ENCODE results near the gene PJA2. TPM values are rescaled to one million over a fixed set of nuclear protein-coding genes. Genes with fewer than 3 reads are reported as not detected.

PJA2 gene
- total and polyA plus RNA-seq, 2 of the 8 experiments (the other 6 are each of a cell fraction or from before 2014, with no cell fraction given), result 15.3 to 47.7 TPM

GRCh38 chr5:109406719-109407118, 3.1 kb downstream of the PJA2 start:
- ChIA-PET CTCF (ENCODE audit: partially characterized antibody) (no interaction called here), POLR2A (ENCODE audit: partially characterized antibody) (interaction anchor here (1.0 kb wide), 1 partner anchor 679 kb away, joined by 3 read pairs; no protein-coding TSS in a partner anchor)
- Histone ChIP-seq H3K79me2 (ENCODE audit: control insufficient read depth in 1 of 2, insufficient read depth in 2 of 2, low read length in 2 of 2) (peaks cover 0 to 73% of the 10 kb centered on the region in 2 experiments; a peak in 3 of 4 replicates), H3K4ac (replicated peaks; ENCODE audit: insufficient read length, low read depth, low read length) (no peak overlapping the region), H2BK5ac (ENCODE audit: low read depth, low read length) (no peak overlapping the region), H2BK15ac (ENCODE audit: low read length) (no peak overlapping the region), H3K4me2 (ENCODE audit: insufficient read depth in 1 of 2, low read depth in 2 of 2, low read length in 2 of 2) (no peak overlapping the region), H3K18ac (ENCODE audit: extremely low read depth, low read length) (no peak overlapping the region), H4K91ac (replicated peaks; ENCODE audit: insufficient read length, low read length) (no peak overlapping the region), H3K79me1 (ENCODE audit: low read depth, low read length) (no peaks in the 10 kb centered on the region), H3K14ac (ENCODE audit: insufficient read length) (no peak overlapping the region), H3K4me3 (ENCODE audit: extremely low read depth in 1 of 4, insufficient read depth in 2 of 4, low read depth in 3 of 4, low read length in 4 of 4) (no peak overlapping the region), H2AFZ (ENCODE audit: low read length) (no peak overlapping the region), H3K9me3 (ENCODE audit: insufficient read depth in 2 of 2, low read depth in 1 of 2, low read length in 1 of 2) (no peaks in the 10 kb centered on the region), H3K23me2 (ENCODE audit: low read depth, low read length) (peaks cover 4% of the 10 kb centered on the region; the same call in 1 of the 2 replicates), H2BK12ac (ENCODE audit: low read depth, low read length) (no peak overlapping the region), H3K4me1 (replicated peaks in 1 of 4; ENCODE audit: control insufficient read depth in 3 of 4, insufficient read depth in 4 of 4, low read length in 3 of 4) (peaks cover 0 to 5% (median 2%) of the 10 kb centered on the region in 4 experiments; a peak in 3 of 7 replicates), H2AK5ac (ENCODE audit: low read depth, low read length) (no peak overlapping the region), H3K36me3 (ENCODE audit: control insufficient read depth in 2 of 4, insufficient read depth in 4 of 4, low read length in 3 of 4) (no peaks in the 10 kb centered on the region), H4K20me1 (replicated peaks in 1 of 2; ENCODE audit: control insufficient read depth in 1 of 2, insufficient read depth in 2 of 2, low read length in 2 of 2) (peaks cover 2 to 3% of the 10 kb centered on the region in 2 experiments), H4K8ac (ENCODE audit: extremely low read depth, insufficient read depth, low read length) (no peak overlapping the region), H3K23ac (ENCODE audit: insufficient read length) (no peak overlapping the region), H3K27ac (ENCODE audit: low read depth, low read length) (no peak overlapping the region), H3K56ac (replicated peaks; ENCODE audit: insufficient read length, low read depth, low read length) (no peak overlapping the region), H3K27me3 (replicated peaks in 1 of 4; ENCODE audit: control insufficient read depth in 3 of 4, extremely low read depth in 1 of 4, insufficient read depth in 3 of 4, low read length in 3 of 4) (no peaks in the 10 kb centered on the region), H3K9ac (replicated peaks in 1 of 4; ENCODE audit: extremely low read depth in 1 of 4, low read depth in 3 of 4, low read length in 3 of 4) (no peak overlapping the region), H4K5ac (ENCODE audit: insufficient read length, low read depth, low read length) (no peak overlapping the region), H2BK20ac (ENCODE audit: low read length) (no peak overlapping the region), H2BK120ac (replicated peaks; ENCODE audit: low read depth, low read length) (no peak overlapping the region)
- FAIRE-seq (no peak), DNase-seq (ENCODE audit: low read depth in 1 of 2, low spot score in 2 of 2) (no peak)
- 89% methylated on average over 1 of the region's 1 CpG; no CpG with 5 or more reads in 1 of the 2 experiments for WGBS, 2 experiments (ENCODE audit: extremely low coverage in 1 of 2, insufficient coverage in 1 of 2, insufficient read length in 1 of 2, insufficient replicate concordance in 2 of 2, low coverage in 1 of 2, low lambda C conversion rate in 2 of 2, missing lambda C conversion rate in 1 of 2)
- TF ChIP-seq MAX (IDR thresholded peaks at IDR 0.05) (no peak), ATF2 (IDR thresholded peaks at IDR 0.05; ENCODE audit: low read length) (no peak), KDM4A (IDR thresholded peaks at IDR 0.05; ENCODE audit: low read depth, low read length, severe bottlenecking) (no peak), SP1 (IDR thresholded peaks at IDR 0.05; ENCODE audit: low read depth, low read length) (no peak), GABPA (IDR thresholded peaks at IDR 0.05; ENCODE audit: borderline replicate concordance, insufficient read depth, low read length) (no peak), HDAC2 (IDR thresholded peaks at IDR 0.05; ENCODE audit: borderline replicate concordance in 1 of 2, low read depth in 2 of 2, low read length in 2 of 2) (no peak), CHD1 (IDR thresholded peaks at IDR 0.05; ENCODE audit: low read depth, low read length) (no peak), HDAC6 (IDR thresholded peaks at IDR 0.05; ENCODE audit: low read depth, low read length) (no peak), CBX5 (IDR thresholded peaks at IDR 0.05; ENCODE audit: low read depth, low read length) (no peak)

All from H1 (cell line).